B cell (primary cell): Measurements from ENCODE around the gene HOXD1.

Experiments
- CTCF ChIP-seq: fragments of 200-600 bp; IDR thresholded peaks from one replicate; pipeline ENCODE4 v1.8.0; 2022; ENCODE audit warnings: antibody characterized with exemption, mild to moderate bottlenecking
- EZH2 ChIP-seq: IDR thresholded peaks from 2 replicates; pipeline ENCODE4 v1.6.1; 2012; ENCODE audit warnings: borderline replicate concordance, low read depth, mild to moderate bottlenecking, moderate library complexity, low read length; ENCODE audit not compliant: insufficient read depth, poor library complexity, severe bottlenecking

DNA sequence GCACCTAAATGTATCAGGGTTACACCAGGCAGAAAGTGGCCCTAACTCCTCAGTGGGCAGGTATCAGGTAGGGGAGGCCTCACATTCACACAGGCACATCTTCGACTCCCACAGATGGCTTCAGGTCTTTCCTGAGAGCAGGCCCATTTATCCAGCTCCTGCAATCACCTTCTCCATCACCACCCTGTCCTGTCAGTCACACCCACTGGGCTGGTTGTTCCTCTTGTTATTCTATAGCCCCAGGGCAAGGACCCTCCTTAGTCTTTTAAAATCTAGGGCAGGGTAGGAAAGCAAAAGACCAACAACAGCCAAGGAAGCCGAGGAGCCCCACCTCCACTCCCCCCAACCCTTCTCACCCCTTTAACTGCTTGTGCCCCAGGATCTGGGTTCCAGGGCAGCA lies 46.2 kb upstream of the HOXD1 start:
- TF ChIP-seq EZH2 (no peak), CTCF (no peak)
